Endothelial cell of umbilical vein (primary cell): ENCODE measurements around the gene GRID2. TPM values are rescaled to one million over a fixed set of nuclear protein-coding genes. Genes with fewer than 3 reads are reported as not detected.

Experiments used
- BruUV-seq: library from RNA; stranded (reverse); fragments of 400-500 nt; replicated peaks from 2 replicates; lab custom pipeline; 2021; lab: Mats Ljungman, UMichigan
- CTCF ChIA-PET: fragments of 300-600, 350-600 bp; sonication (Branson Sonifier 250); formaldehyde crosslinking; loops from one replicate; lab custom pipeline; 2021; ENCODE audit warnings: antibody characterized with exemption, inconsistent platforms; lab: Charles Lee
- POLR2A ChIA-PET: fragments of 300-600, 350-600 bp; sonication (Branson Sonifier 250); formaldehyde crosslinking; loops from one replicate; lab custom pipeline; 2021; ENCODE audit warnings: antibody characterized with exemption, inconsistent platforms; lab: Charles Lee
- DNase-seq: peaks from one replicate; pipeline ENCODE4 v3.0.0-alpha.2; 2011; ENCODE audit warnings: low read depth, low spot score
- FAIRE-seq: peaks from 2 replicates; lab custom pipeline; 2011; peaks lifted over from hg19 to GRCh38; lab: Jason Lieb, UNC
- H2AFZ ChIP-seq: 2 replicates; pipeline ENCODE4 v1.6.0; 2012; ENCODE audit warnings: low read depth, low read length, control low read depth, inconsistent platforms
- H3K27ac ChIP-seq: 2 replicates; pipeline ENCODE4 v1.5.1; 2011; ENCODE audit warnings: low read depth, mild to moderate bottlenecking, control low read depth, low read length, moderate library complexity; ENCODE audit not compliant: insufficient read depth
- H3K27me3 ChIP-seq, 2 experiments: 2 replicates each; pipeline versions ENCODE4 v1.6.0 to v1.6.1; 2011; ENCODE audit warnings: low read length in 2 of 2, mixed read lengths in 1 of 2; ENCODE audit not compliant: control insufficient read depth in 2 of 2, insufficient read depth in 2 of 2
- H3K36me3 ChIP-seq, 2 experiments: 2 replicates in 1 of 2; 3 replicates in 1 of 2; pipeline ENCODE4 v1.5.1; 2011; ENCODE audit warnings: low read length in 2 of 2, mild to moderate bottlenecking in 1 of 2, moderate library complexity in 1 of 2; ENCODE audit not compliant: control insufficient read depth in 2 of 2, insufficient read depth in 2 of 2; ENCODE audit errors: extremely low read depth in 1 of 2
- H3K4me1 ChIP-seq: 3 replicates; pipeline ENCODE4 v1.5.1; 2011; ENCODE audit warnings: mild to moderate bottlenecking, low read length; ENCODE audit not compliant: control insufficient read depth, insufficient read depth; ENCODE audit errors: extremely low read depth
- H3K4me2 ChIP-seq: 2 replicates; pipeline ENCODE4 v1.6.1; 2011; ENCODE audit warnings: low read length, control low read depth, mixed read lengths; ENCODE audit not compliant: insufficient read depth
- H3K4me3 ChIP-seq, 3 experiments: fragments of 200-600 bp in 1 of 3; sonication (generic), shearing (Covaris generic) in 1 of 3; replicated peaks in 1 of 3; 2 replicates each; pipeline ENCODE4 v1.5.1; 2011 to 2016; ENCODE audit warnings: control low read depth in 3 of 3, low read length in 3 of 3, mild to moderate bottlenecking in 2 of 3, inconsistent platforms in 1 of 3, low read depth in 1 of 3, moderate library complexity in 1 of 3; ENCODE audit not compliant: insufficient read depth in 1 of 3
- H3K79me2 ChIP-seq: 2 replicates; pipeline ENCODE4 v1.6.0; 2012; ENCODE audit warnings: low read length, inconsistent platforms; ENCODE audit not compliant: control insufficient read depth, insufficient read depth
- H3K9ac ChIP-seq: replicated peaks from 2 replicates; pipeline ENCODE3; 2011; ENCODE audit warnings: low read length, control low read depth; ENCODE audit not compliant: insufficient read depth; ENCODE audit errors: extremely low read depth
- H3K9me1 ChIP-seq: replicated peaks from 3 replicates; pipeline ENCODE4 v1.6.0; 2011; ENCODE audit warnings: mild to moderate bottlenecking, low read length; ENCODE audit not compliant: control insufficient read depth, insufficient read depth; ENCODE audit errors: extremely low read depth
- H3K9me3 ChIP-seq: replicated peaks from 2 replicates; pipeline ENCODE4 v1.5.1; 2012; ENCODE audit warnings: low read length, inconsistent platforms; ENCODE audit not compliant: control insufficient read depth, insufficient read depth
- H4K20me1 ChIP-seq: replicated peaks from 2 replicates; pipeline ENCODE3; 2011; ENCODE audit warnings: mild to moderate bottlenecking, low read length; ENCODE audit not compliant: control insufficient read depth, insufficient read depth; ENCODE audit errors: extremely low read depth
- CTCF ChIP-seq, 2 donors: IDR thresholded peaks; 1 replicate in 1 of 2; 2 replicates in 1 of 2; pipeline ENCODE4 v1.5.1; 2011; ENCODE audit warnings: low read length in 2 of 2, mild to moderate bottlenecking in 2 of 2, moderate library complexity in 2 of 2, control low read depth in 1 of 2, inconsistent platforms in 1 of 2, low read depth in 1 of 2; ENCODE audit not compliant: insufficient read depth in 1 of 2; ENCODE audit errors: extremely low read depth in 1 of 2
- EZH2 ChIP-seq: IDR thresholded peaks from 2 replicates; pipeline ENCODE4 v1.6.1; 2012; ENCODE audit warnings: borderline replicate concordance, low read depth, mild to moderate bottlenecking, moderate library complexity, low read length, inconsistent platforms; ENCODE audit not compliant: severe bottlenecking
- FOS ChIP-seq: IDR thresholded peaks from 2 replicates; pipeline ENCODE4 v1.6.1; 2011; ENCODE audit warnings: mild to moderate bottlenecking, low read length, moderate library complexity, borderline replicate concordance; ENCODE audit not compliant: insufficient read depth
- GATA2 ChIP-seq: IDR thresholded peaks from 2 replicates; pipeline ENCODE4 v1.7.0; 2011; ENCODE audit warnings: low read depth, mild to moderate bottlenecking, moderate library complexity, mixed read lengths, low read length; ENCODE audit not compliant: insufficient read length, insufficient read depth
- JUN ChIP-seq: IDR thresholded peaks from 2 replicates; pipeline ENCODE4 v1.6.1; 2011; ENCODE audit warnings: borderline replicate concordance, low read depth; ENCODE audit not compliant: insufficient read length, insufficient read depth
- MYC ChIP-seq: IDR thresholded peaks from one replicate; pipeline ENCODE4 v1.6.1; 2011; ENCODE audit warnings: mild to moderate bottlenecking, low read depth, low read length
- POLR2A ChIP-seq: IDR thresholded peaks from 2 replicates; pipeline ENCODE4 v1.6.1; 2012; ENCODE audit warnings: low read depth, mild to moderate bottlenecking, control low read depth, low read length
- POLR2AphosphoS5 ChIP-seq: IDR thresholded peaks from 2 replicates; pipeline ENCODE4 v1.6.1; 2012; ENCODE audit warnings: low read depth, mild to moderate bottlenecking, control low read depth, low read length, moderate library complexity; ENCODE audit not compliant: insufficient read depth
- dilution Hi-C: fragments of 300-500 bp; cut with MboI; formaldehyde crosslinking; loops from one replicate; pipeline ENCODE4 v1.15.0; 2019; ENCODE audit warnings: low sequenced_read_pairs; ENCODE audit not compliant: extremely low pct_ligation_motif_present
- intact Hi-C: fragments of 100-400 bp; cut with micrococcal nuclease; formaldehyde crosslinking; loops from one replicate; pipeline ENCODE4 v1.10.0; 2022
- polyA plus RNA-seq, 4 experiments: library from polyadenylated mRNA; depleted of rRNA in 3 of 4; stranded (reverse) in 3 of 4; unstranded in 1 of 4; fragments of >200 nt; gene quantifications; 2 replicates each; pipeline versions ENCODE4 v1.2.1 to v1.2.3, GENCODE V29; 2011 to 2012; ENCODE audit warnings: missing spikeins in 1 of 4
- total RNA-seq: library from RNA; stranded (reverse); gene quantifications from 2 replicates; pipeline ENCODE4 v1.2.3, GENCODE V29; 2021
- TF ChIP-seq, protein P1 (sequence below): IDR thresholded peaks from 2 replicates; pipeline ENCODE4 v1.6.1; 2011; ENCODE audit not compliant: insufficient read depth, insufficient read length

Gene GRID2
- total and polyA plus RNA-seq, 2 donors (not counting 3 experiments of a cell fraction or from before 2014, with no cell fraction given): not detected

DNA sequence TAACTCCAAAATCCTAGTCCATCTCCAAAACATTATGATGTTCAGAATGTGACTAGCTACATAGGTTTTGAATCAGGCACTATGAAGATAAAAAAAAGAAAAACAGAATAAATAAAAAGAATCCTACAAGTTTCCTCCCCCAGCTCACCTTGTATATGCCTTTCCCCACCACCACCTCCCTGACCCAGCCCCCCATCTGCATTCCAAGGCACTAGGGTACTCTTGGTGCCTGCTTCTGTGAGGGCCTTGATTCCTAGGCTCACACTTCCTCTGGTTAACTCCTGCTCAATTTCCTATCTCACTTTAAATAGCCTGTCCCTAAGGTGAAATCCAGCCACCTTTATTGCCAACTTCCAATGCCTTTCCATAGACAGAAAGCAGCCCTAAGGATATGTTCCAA lies 1346.1 kb downstream of the GRID2 start:
- POLR2A ChIA-PET: no interaction called here
- dilution Hi-C loops (no loop called here), intact Hi-C loops (no loop called here)
- no peaks in the 10 kb centered on the region for H4K20me1 ChIP-seq
- TF ChIP-seq CTCF (IDR thresholded peaks at IDR 0.05; ENCODE audit: extremely low read depth in 1 of 2, insufficient read depth in 1 of 2, low read depth in 1 of 2, low read length in 2 of 2) (no peak), GATA2 (no peak)
- DNase-seq (no peak), FAIRE-seq (no peak)
- no peaks in the 10 kb centered on the region for H3K4me1 ChIP-seq
- H3K27ac ChIP-seq: no peak overlapping the region
- H3K4me2 ChIP-seq: no peak overlapping the region
- no TSS peak for BruUV-seq
- no peak overlapping the region for H3K4me3 ChIP-seq
- H3K9me1 ChIP-seq: no peaks in the 10 kb centered on the region
- no peaks in the 10 kb centered on the region for H3K9me3 ChIP-seq
- H2AFZ ChIP-seq: no peak overlapping the region
- H3K27me3 ChIP-seq: no peaks in the 10 kb centered on the region
- no peaks in the 10 kb centered on the region for H3K36me3 ChIP-seq
- CTCF ChIA-PET: no interaction called here
- no peaks in the 10 kb centered on the region for H3K79me2 ChIP-seq
- no peak overlapping the region for H3K9ac ChIP-seq

- Histone ChIP-seq H3K27me3 (no peaks in the 10 kb centered on the region), H2AFZ (no peak overlapping the region), H3K4me2 (no peak overlapping the region), H3K4me1 (no peaks in the 10 kb centered on the region), H3K4me3 (no peak overlapping the region), H3K27ac (no peak overlapping the region), H3K9ac (no peak overlapping the region), H3K9me1 (no peaks in the 10 kb centered on the region), H3K36me3 (no peaks in the 10 kb centered on the region), H4K20me1 (no peaks in the 10 kb centered on the region), H3K79me2 (no peaks in the 10 kb centered on the region), H3K9me3 (no peaks in the 10 kb centered on the region)
- POLR2A ChIA-PET: no interaction called here
- CTCF ChIA-PET: no interaction called here
- FAIRE-seq (no peak), DNase-seq (no peak)
- no TSS peak for BruUV-seq
- dilution Hi-C loops (no loop called here), intact Hi-C loops (no loop called here)
- TF ChIP-seq FOS (no peak), POLR2A (no peak), MYC (no peak), POLR2AphosphoS5 (no peak), EZH2 (no peak), GATA2 (no peak), JUN (no peak), CTCF (IDR thresholded peaks at IDR 0.05; ENCODE audit: extremely low read depth in 1 of 2, insufficient read depth in 1 of 2, low read depth in 1 of 2, low read length in 2 of 2) (no peak)
- TF ChIP-seq, protein P1, sequence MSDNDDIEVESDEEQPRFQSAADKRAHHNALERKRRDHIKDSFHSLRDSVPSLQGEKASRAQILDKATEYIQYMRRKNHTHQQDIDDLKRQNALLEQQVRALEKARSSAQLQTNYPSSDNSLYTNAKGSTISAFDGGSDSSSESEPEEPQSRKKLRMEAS: no peak
Observed at GRCh38 chr4:93654211-93654610, 1350.4 kb downstream of the GRID2 start.
